ENCODE results near the gene IDH3G. TPM values are rescaled to one million over a fixed set of nuclear protein-coding genes. Genes with fewer than 3 reads are reported as not detected.

The IDH3G gene
- total RNA-seq, 1 experiment from 2014 or later, result 83.6 TPM

- DNase-seq (ENCODE audit: low read depth), result no peak
These were observed 20.2 kb downstream of the IDH3G start for GRCh38 chrX:153773741-153774575.

- DNase-seq (ENCODE audit: low read depth), result no peak
These were observed 21.0 kb downstream of the IDH3G start for GRCh38 chrX:153773218-153773611.

- DNase-seq (ENCODE audit: low read depth), result no peak
These were observed 21.6 kb downstream of the IDH3G start for GRCh38 chrX:153772316-153773217.

- no peak for DNase-seq (ENCODE audit: low read depth)
These were observed 22.5 kb downstream of the IDH3G start for GRCh38 chrX:153771415-153772315.

- DNase-seq (ENCODE audit: low read depth), result no peak
These were observed 23.4 kb downstream of the IDH3G start for GRCh38 chrX:153770601-153771414.

GRCh38 chrX:153769865-153770600 lies 24.1 kb downstream of the IDH3G start:
- no peak for DNase-seq (ENCODE audit: low read depth)

- no peak for DNase-seq (ENCODE audit: low read depth)
These were observed 24.9 kb downstream of the IDH3G start for GRCh38 chrX:153769158-153769864.

- no peak for DNase-seq (ENCODE audit: low read depth)
These were observed 25.6 kb downstream of the IDH3G start for GRCh38 chrX:153768311-153769157.

GRCh38 chrX:153767674-153768055 lies 26.5 kb downstream of the IDH3G start:
- DNase-seq (ENCODE audit: low read depth), result no peak

GRCh38 chrX:153766871-153767673 lies 27.1 kb downstream of the IDH3G start:
- no peak for DNase-seq (ENCODE audit: low read depth)

GRCh38 chrX:153766098-153766817 lies 27.9 kb downstream of the IDH3G start:
- peak; percentile 45 for DNase-seq (ENCODE audit: low read depth)

- no peak for DNase-seq (ENCODE audit: low read depth)
These were observed 28.8 kb downstream of the IDH3G start for GRCh38 chrX:153765138-153766079.

- DNase-seq (ENCODE audit: low read depth), result no peak
These were observed 29.4 kb downstream of the IDH3G start for GRCh38 chrX:153764786-153765137.

- DNase-seq (ENCODE audit: low read depth), result peak; percentile 67
These were observed 30.0 kb downstream of the IDH3G start, which contains the start of gene PLXNB3 for GRCh38 chrX:153763989-153764755. TSS of gene PLXNB3 (plus strand) at chrX:153764249. CDS start at chrX:153765536, 1,287 bp downstream.
